HG03196 (cell line): Measurements from ENCODE around the gene MAPKAP1.

ENCODE experiments used
- ATAC-seq: cut with Tn5 transposase; IDR thresholded peaks from one replicate; pipeline ENCODE4 v1.9.1; 2021; ENCODE audit not compliant: unreplicated experiment

Gene MAPKAP1

DNA sequence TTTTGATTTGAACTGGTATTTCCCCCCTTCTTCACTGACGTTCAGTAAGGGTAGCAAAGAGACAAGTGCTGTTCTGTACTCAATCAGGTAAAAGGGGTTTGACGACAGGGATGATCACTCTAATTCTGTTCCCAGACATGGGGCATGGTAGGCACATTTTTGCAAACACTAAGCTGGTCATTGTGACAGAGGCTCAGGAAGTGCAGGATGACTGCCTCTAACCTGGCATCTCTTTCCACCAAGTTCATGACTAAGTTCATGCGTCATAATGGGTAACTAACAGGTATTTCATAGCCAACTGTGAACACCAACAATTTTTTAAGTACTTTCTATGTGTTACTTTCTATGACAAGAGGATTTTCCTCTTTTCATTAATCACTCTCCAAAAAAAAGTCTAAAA, 166.5 kb downstream of the MAPKAP1 start:
- ATAC-seq = no peak

- no peak for ATAC-seq
These were observed 168.9 kb downstream of the MAPKAP1 start for GRCh38 chr9:125538092-125538473.

- no peak for ATAC-seq
These were observed 169.4 kb downstream of the MAPKAP1 start for GRCh38 chr9:125537442-125538091.

DNA sequence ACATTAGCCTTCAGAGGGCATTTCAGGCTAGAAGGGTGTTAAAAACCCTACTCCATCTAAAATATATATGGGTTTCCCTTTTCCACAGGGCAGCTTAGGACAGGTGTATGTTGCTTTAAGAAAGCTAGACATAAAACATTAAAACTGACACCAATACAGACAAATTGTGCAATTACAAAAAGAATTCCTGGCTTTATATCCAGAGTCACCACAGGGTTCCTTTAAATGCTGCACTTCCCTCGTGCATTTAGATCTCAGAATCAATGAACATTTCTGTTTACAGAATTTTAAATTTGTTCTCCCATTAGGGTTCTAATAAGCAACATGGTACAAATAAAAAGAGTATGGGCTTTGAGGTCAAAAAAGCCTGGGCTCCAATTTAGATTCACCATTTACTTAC, 170.2 kb downstream of the MAPKAP1 start:
- ATAC-seq = no peak

- ATAC-seq = no peak
These were observed 170.7 kb downstream of the MAPKAP1 start for GRCh38 chr9:125536167-125536772.

DNA sequence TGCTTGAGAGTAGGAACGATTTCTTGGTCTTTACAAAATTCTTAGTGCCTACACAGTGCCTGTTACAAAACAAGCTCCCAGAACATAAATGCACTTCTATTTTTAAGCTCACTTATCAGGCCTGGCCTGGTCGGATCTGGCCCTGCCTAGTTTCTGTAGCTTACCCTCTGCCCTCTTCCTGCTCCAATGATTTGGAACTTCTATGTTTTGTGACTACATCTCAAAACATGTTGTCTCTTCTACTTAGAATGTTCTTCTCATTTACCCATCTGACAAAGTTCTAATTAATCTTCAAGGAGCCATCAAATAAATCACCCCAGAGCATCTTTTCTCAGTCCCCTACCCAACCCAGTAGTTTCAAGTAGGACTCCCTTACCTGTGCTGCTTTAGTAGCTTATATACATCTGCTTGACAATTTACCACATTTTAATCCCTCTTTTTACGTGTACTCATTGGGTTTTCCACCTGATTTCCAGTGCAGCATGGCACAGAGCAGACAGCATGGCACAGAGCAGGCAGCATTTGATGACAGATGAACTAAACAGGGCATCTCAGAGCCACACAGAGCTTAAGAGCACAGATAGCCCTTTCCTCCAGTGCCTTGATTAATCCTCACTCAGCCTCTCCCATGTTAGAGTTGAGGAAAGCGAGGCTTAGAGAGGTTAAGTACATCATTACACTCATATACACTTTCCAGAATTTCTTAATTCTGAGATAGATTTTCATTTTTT, 171.9 kb downstream of the MAPKAP1 start:
- no peak for ATAC-seq

GRCh38 chr9:125532812-125533594, 174.0 kb downstream of the MAPKAP1 start:
- no peak for ATAC-seq

DNA sequence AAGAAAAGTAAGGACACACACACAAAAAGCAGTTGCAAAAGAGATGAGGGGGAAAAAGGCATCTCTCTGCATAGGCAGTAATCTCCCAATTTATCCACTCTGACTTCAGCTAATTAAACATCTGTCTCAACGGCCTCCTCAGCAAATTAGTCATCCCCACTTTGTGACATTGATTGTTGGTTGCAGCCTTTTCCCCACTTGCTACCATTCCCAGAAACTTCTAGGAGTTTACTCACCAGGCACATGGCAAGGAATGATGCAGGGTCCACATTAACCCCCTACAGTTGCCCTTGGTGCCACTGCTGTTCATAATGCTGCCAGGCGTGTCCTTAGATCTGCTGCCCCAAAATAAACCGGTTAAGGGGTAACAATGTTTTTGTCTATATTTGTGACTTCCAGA, 174.6 kb downstream of the MAPKAP1 start:
- no peak for ATAC-seq

GRCh38 chr9:125529589-125530515, 177.2 kb downstream of the MAPKAP1 start:
- peak; percentile 54 for ATAC-seq

- no peak for ATAC-seq
These were observed 177.9 kb downstream of the MAPKAP1 start for GRCh38 chr9:125529107-125529506.

DNA sequence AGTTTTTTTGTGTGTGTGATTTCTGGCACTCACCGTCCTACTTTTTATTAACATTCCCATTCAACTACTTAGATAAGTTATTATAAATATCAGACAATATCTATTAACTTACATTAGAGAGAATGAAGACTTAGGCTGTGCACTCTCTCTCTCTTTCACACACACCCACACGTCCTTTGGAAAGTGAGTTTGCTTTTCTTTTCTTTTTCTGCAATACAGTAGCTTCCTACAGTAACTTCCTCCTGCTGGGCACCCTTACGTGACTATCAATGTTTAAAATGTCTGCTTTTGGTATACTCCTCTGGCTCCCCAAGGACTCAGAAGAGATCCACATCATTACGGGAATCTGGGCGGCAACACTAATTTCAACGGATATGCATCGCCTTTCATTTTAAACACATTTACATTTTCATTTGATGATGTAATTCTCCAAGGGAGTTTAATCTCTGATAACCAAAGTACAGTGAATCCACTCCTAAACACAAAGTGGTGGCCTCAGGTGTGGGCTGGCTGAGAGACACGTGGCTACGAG, 179.5 kb downstream of the MAPKAP1 start:
- ATAC-seq = no peak

DNA sequence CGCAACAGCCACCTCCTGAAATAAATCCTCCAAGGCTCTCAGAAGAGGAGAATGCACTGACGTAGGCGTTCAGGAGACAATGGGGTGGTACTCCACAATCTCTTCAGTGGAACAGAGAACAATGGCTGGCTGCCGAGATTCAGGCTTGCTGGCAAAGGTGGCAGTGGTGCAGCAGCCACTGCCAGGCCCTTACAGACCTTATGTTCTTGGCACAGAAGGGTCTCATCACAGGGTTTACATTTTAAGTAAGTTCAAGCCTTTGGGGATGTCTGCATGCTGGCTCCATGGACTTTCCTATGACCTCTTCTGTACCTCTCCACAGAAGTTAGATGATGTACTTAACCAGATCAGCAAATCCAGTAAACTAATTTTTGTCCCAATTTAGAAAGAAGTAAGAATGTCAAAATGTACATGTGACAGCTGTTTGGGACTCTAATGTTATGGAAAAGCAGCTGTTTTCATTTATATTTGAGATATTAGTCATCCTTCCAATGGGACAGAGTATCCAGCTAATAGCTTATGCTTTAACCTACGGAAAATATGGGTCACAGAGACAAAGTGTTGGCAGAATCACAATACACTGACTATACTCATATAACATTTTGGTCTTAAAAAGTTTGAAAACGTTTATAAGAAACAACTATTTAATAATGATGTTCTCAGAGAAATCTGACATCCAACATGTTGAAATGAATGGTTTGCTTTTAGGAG, 180.9 kb downstream of the MAPKAP1 start:
- no peak for ATAC-seq

- no peak for ATAC-seq
These were observed 182.2 kb downstream of the MAPKAP1 start for GRCh38 chr9:125524583-125525355.

DNA sequence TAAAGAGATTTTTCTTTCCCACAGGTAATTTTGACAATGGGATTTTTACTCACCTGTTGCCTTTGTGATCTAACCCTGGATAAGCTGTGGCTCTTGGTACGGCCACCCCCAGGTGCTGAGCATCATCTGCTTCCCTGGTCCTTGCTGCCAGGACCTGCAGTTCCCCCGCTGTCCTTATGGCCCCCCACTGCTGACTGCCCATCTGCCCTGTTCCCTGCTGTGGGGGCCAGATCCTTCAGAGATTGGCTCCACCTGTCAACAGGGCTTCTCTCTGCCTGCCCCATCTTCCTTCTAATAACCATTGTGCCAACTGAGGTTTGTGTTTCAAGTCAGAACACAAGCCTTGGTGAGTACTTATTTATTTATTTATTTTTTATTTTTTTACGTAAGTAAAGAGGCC, 183.3 kb downstream of the MAPKAP1 start:
- ATAC-seq = no peak

DNA sequence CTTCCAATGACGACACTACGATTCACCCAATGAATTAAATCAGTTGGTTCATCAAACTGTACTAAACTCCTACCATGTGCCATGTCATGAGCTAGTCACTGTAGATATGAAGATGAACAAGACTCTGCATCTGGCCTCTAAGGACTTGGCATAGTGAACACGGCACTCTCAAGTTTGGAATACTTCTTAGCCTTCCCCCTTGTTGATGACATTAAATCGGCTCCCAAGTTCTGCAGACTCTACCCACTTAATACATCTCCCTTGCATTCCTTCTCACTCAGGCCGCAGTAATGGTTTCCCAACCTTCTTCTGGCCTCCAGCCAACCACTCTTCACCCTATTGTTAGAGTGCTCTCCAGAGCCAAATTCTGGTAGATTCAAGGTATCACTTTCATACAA, 184.7 kb downstream of the MAPKAP1 start:
- no peak for ATAC-seq

GRCh38 chr9:125521462-125522327, 185.3 kb downstream of the MAPKAP1 start:
- ATAC-seq = no peak

DNA sequence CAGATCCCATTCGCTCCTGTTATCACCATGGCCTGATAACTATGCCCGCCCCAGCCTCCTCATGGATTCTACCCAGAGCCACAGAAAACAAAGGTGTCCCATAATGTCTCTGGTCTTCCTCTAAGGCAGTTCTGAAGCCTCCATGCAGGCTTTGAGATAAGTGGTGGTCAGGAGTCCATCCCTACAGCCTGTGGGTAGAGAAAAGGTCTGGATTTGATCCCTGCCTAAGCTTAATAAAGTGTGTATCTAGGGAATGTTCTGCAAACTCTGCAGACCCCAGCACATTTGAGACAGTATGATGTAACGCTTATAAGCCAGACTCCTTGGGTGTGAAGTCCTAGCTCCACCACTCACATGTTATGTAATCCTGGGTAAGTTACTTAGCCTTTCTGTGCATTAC, 187.3 kb downstream of the MAPKAP1 start:
- ATAC-seq = no peak

- no peak for ATAC-seq
These were observed 189.4 kb downstream of the MAPKAP1 start for GRCh38 chr9:125517577-125517976.
